Measurements from ENCODE around the gene LTBP1.

The LTBP1 gene

GRCh38 chr2:32931519-32931918 lies 15.2 kb upstream of the LTBP1 start:
- DNase-seq (ENCODE audit: low read depth, low spot score): no peak
- in situ Hi-C loops (cut with HindIII; ENCODE audit: low sequenced_read_pairs): no loop called here
- H3K4me3 ChIP-seq (ENCODE audit: low read depth, low read length): no peak overlapping the region
- no peak for TF ChIP-seq CTCF (IDR thresholded peaks at IDR 0.05; ENCODE audit: low read depth, low read length)

DNA sequence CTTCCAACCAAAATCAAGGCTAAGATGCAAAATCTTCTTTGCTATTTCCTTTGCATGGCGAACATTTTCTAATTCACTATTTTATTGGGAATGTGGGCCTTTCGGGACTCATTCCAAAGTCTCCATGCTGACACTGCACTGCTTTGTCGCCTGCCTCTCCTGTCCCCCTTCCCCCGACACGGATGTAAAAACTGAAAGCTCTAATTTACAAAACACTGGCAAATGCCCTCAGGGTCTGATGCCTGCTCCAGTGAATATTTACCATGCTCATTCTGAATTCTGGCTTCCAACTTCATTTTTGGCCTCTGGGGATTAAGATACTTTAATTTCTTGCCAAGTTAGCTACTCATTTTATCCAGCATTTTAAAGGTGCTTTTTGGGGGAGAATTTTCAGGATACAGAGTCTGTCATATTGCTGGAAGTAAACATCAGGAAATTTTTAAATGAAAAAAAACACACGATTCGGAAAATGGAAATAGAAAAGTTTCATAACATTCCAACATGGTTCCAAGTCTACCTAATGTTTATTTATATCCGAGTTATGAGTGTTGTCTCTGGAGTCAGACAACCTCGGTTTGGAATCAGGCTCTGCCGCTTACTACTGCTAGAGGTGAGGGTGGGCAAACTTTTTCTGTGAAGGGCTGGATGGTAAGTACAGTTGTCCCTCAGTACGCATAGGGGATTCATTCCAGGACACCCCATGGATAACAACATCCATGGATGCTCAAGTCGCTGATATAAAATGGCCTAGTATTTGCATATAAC lies 14.6 kb upstream of the LTBP1 start:
- in situ Hi-C loops (cut with HindIII; ENCODE audit: low sequenced_read_pairs): no loop called here
- H3K4me3 ChIP-seq (ENCODE audit: low read depth, low read length): no peak overlapping the region
- no peak for TF ChIP-seq CTCF (IDR thresholded peaks at IDR 0.05; ENCODE audit: low read depth, low read length)
- DNase-seq (ENCODE audit: low read depth, low spot score): no peak

DNA sequence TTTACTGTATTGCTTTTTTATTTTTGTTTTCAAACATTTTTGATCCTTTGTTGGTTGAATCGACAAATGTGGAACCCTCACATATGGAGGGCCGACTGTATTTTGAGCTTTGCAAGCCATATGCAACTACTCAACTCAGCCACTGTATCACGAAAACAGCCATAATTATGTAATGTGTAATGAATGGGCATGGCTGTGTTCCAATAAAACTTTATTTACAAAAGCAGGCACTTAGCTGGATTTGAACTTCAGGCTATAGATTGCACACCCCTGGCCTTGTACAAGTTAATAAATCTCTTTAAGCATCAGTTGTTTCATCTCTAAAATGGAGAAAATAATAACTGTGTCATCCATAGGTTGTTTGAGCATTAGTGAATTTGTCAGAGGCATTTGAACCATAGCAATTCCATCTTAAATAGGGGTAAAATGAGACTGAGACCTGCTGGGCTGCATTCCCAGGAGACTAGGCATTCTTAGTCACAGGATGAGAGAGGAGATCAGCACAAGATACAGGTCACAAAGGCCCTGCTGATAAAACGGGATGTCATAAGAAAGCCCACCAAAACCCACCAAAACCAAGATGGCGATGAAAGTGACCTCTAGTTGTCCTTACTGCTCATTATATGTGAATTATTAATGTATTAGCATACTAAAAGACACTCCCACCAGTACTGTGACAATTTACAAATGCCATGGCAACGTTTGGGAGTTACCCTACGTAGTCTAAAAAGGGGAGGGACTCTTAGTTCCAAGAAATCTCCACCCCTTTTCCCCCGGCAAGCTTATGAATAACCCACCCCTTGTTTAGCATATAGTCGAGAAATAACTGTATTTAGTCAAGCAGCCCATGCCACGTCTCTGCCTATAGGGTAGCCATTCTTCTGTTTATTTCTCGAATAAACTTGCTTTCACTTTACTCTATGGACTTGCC lies 13.7 kb upstream of the LTBP1 start:
- in situ Hi-C loops (cut with HindIII; ENCODE audit: low sequenced_read_pairs): no loop called here
- no peak for TF ChIP-seq CTCF (IDR thresholded peaks at IDR 0.05; ENCODE audit: low read depth, low read length)
- no peak for DNase-seq (ENCODE audit: low read depth, low spot score)
- no peak overlapping the region for H3K4me3 ChIP-seq (ENCODE audit: low read depth, low read length)

DNA sequence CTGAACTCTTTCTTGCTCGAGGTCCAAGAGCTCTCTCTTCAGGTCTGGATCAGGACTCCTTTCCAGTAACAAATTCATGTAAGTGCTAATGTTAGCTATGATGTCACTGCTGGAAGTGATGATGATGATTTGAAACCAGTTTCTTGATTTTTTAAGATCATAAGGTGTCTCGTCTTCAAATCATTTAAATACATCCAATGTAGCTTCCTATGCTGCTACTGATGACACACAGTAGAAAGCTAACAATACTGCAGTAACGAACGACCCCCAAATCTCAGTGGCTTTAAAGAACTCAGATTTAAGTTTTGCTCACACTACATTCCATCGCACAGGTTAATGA lies 13.0 kb upstream of the LTBP1 start:
- no peak overlapping the region for H3K4me3 ChIP-seq (ENCODE audit: low read depth, low read length)
- no peak for DNase-seq (ENCODE audit: low read depth, low spot score)
- no peak for TF ChIP-seq CTCF (IDR thresholded peaks at IDR 0.05; ENCODE audit: low read depth, low read length)
- in situ Hi-C loops (cut with HindIII; ENCODE audit: low sequenced_read_pairs): no loop called here

DNA sequence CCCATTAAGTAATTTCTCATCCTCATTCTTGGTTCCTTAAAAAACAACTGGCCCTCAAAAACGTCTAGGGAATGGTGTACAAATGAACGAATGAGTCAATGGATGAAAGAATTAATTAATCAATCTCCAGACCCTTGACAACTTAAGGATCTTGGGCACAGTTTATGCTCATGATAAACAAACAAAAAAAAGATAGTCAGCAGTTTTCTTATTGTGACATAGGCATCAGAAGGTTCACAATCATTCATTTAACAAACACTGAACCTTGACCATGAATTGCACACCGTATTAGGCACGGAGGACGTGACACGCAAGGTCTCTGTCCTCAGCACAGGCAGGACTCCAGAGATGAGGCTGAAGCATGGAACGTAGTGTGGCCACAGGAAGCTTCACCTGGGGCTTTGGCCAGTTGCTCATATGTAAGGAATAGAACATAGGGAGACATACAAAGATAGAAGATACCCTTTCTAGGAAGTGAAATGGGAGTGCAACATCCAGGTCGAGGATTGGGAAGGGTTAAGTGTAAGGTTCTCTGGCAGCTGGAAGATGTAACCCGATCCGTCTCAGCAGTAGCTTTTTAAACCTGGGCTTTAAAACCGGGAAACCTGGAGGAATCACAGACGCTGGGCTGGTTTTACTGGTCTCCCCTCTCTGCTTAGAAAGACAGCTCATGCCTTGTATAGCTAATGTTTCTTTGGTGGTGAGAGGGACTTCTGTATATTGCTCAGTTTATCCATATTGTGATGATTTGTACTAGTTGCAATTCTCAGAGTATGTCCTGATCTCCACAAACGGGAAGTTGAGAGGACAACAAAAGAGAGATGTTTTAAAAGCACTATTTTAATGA lies 8.9 kb upstream of the LTBP1 start:
- H3K4me3 ChIP-seq (ENCODE audit: low read depth, low read length): no peak overlapping the region
- DNase-seq (ENCODE audit: low read depth, low spot score): peak; percentile 48
- TF ChIP-seq CTCF (IDR thresholded peaks at IDR 0.05; ENCODE audit: low read depth, low read length): no peak
- in situ Hi-C loops (cut with HindIII; ENCODE audit: low sequenced_read_pairs): no loop called here

GRCh38 chr2:32938934-32939333 lies 7.8 kb upstream of the LTBP1 start:
- no peak for TF ChIP-seq CTCF (IDR thresholded peaks at IDR 0.05; ENCODE audit: low read depth, low read length)
- H3K4me3 ChIP-seq (ENCODE audit: low read depth, low read length): no peak overlapping the region
- no peak for DNase-seq (ENCODE audit: low read depth, low spot score)
- in situ Hi-C loops (cut with HindIII; ENCODE audit: low sequenced_read_pairs): no loop called here

All from astrocyte of the spinal cord (primary cell).